Endothelial cell of umbilical vein (primary cell): Measurements from ENCODE around the gene UQCRC1.

Experiments used
- CTCF ChIP-seq, 2 donors: IDR thresholded peaks; 1 replicate in 1 of 2; 2 replicates in 1 of 2; pipeline ENCODE4 v1.5.1; 2011; ENCODE audit warnings: low read length in 2 of 2, mild to moderate bottlenecking in 2 of 2, moderate library complexity in 2 of 2, control low read depth in 1 of 2, inconsistent platforms in 1 of 2, low read depth in 1 of 2; ENCODE audit not compliant: insufficient read depth in 1 of 2; ENCODE audit errors: extremely low read depth in 1 of 2
- EZH2 ChIP-seq: IDR thresholded peaks from 2 replicates; pipeline ENCODE4 v1.6.1; 2012; ENCODE audit warnings: borderline replicate concordance, low read depth, mild to moderate bottlenecking, moderate library complexity, low read length, inconsistent platforms; ENCODE audit not compliant: severe bottlenecking
- GATA2 ChIP-seq: IDR thresholded peaks from 2 replicates; pipeline ENCODE4 v1.7.0; 2011; ENCODE audit warnings: low read depth, mild to moderate bottlenecking, moderate library complexity, mixed read lengths, low read length; ENCODE audit not compliant: insufficient read length, insufficient read depth
- MAX ChIP-seq: IDR thresholded peaks from 2 replicates; pipeline ENCODE4 v1.6.1; 2011; ENCODE audit not compliant: insufficient read depth, insufficient read length
- MYC ChIP-seq: IDR thresholded peaks from one replicate; pipeline ENCODE4 v1.6.1; 2011; ENCODE audit warnings: mild to moderate bottlenecking, low read depth, low read length
- POLR2A ChIP-seq: IDR thresholded peaks from 2 replicates; pipeline ENCODE4 v1.6.1; 2012; ENCODE audit warnings: low read depth, mild to moderate bottlenecking, control low read depth, low read length
- POLR2AphosphoS5 ChIP-seq: IDR thresholded peaks from 2 replicates; pipeline ENCODE4 v1.6.1; 2012; ENCODE audit warnings: low read depth, mild to moderate bottlenecking, control low read depth, low read length, moderate library complexity; ENCODE audit not compliant: insufficient read depth

- TF ChIP-seq POLR2A (no peak), CTCF (IDR thresholded peaks at IDR 0.05; ENCODE audit: extremely low read depth in 1 of 2, insufficient read depth in 1 of 2, low read depth in 1 of 2, low read length in 2 of 2) (no peak), MAX (no peak), EZH2 (no peak), MYC (no peak), GATA2 (no peak), POLR2AphosphoS5 (no peak)
Observed at GRCh38 chr3:48593337-48593736, 16.1 kb downstream of the UQCRC1 start.
